CD14-positive monocyte (primary cell): ENCODE data around the gene INSR. TPM values are rescaled to one million over a fixed set of nuclear protein-coding genes. Genes with fewer than 3 reads are reported as not detected.

Source experiments
- DNase-seq, 3 donors: peaks; one replicate each; pipeline ENCODE4 v3.0.0-alpha.2; 2011 to 2022
- H2AFZ ChIP-seq: 2 replicates; pipeline ENCODE4 v1.6.0; 2012; ENCODE audit warnings: mild to moderate bottlenecking, low read depth, low read length, inconsistent platforms; ENCODE audit not compliant: insufficient read depth, poor library complexity, severe bottlenecking
- H3K27ac ChIP-seq, 2 donors: 1 replicate in 1 of 2; 2 replicates in 1 of 2; pipeline ENCODE4 v1.5.1; 2012 to 2013; ENCODE audit warnings: low read length in 2 of 2, control low read depth in 1 of 2, inconsistent platforms in 1 of 2, low read depth in 1 of 2, mild to moderate bottlenecking in 1 of 2
- H3K27me3 ChIP-seq, 2 donors: one replicate each; pipeline versions ENCODE4 v1.6.0 to v1.6.1; 2011 to 2013; ENCODE audit warnings: low read length in 2 of 2; ENCODE audit not compliant: control insufficient read depth in 2 of 2, insufficient read depth in 2 of 2
- H3K36me3 ChIP-seq, 2 donors: replicated peaks in 1 of 2; 1 replicate in 1 of 2; 2 replicates in 1 of 2; pipeline versions ENCODE4 v1.5.1 to v1.6.1; 2012 to 2013; ENCODE audit warnings: low read length in 2 of 2, control low read depth in 1 of 2, inconsistent platforms in 1 of 2, mild to moderate bottlenecking in 1 of 2; ENCODE audit not compliant: insufficient read depth in 2 of 2, control insufficient read depth in 1 of 2
- H3K4me1 ChIP-seq, 2 donors: 1 replicate in 1 of 2; 2 replicates in 1 of 2; pipeline versions ENCODE4 v1.5.1 to v1.6.1; 2012 to 2013; ENCODE audit warnings: low read length in 2 of 2, control low read depth in 1 of 2, inconsistent platforms in 1 of 2, mild to moderate bottlenecking in 1 of 2, moderate library complexity in 1 of 2; ENCODE audit not compliant: insufficient read depth in 2 of 2, control insufficient read depth in 1 of 2
- H3K4me2 ChIP-seq: replicated peaks from 2 replicates; pipeline ENCODE3; 2012; ENCODE audit warnings: low read length, moderate library complexity, mild to moderate bottlenecking; ENCODE audit not compliant: poor library complexity, severe bottlenecking; ENCODE audit errors: extremely low read depth
- H3K4me3 ChIP-seq, 3 experiments: fragments of 200-600 bp in 1 of 3; sonication (generic) in 1 of 3; replicated peaks in 1 of 3; 1 replicate in 2 of 3; 2 replicates in 1 of 3; pipeline ENCODE4 v1.5.1; 2011 to 2013; ENCODE audit warnings: low read length in 3 of 3, mild to moderate bottlenecking in 3 of 3, control low read depth in 2 of 3, low read depth in 2 of 3, inconsistent platforms in 1 of 3, moderate library complexity in 1 of 3
- H3K79me2 ChIP-seq: 2 replicates; pipeline ENCODE4 v1.6.0; 2012; ENCODE audit warnings: mild to moderate bottlenecking, control low read depth, inconsistent platforms, low read length, moderate library complexity; ENCODE audit not compliant: insufficient read depth
- H3K9ac ChIP-seq: 2 replicates; pipeline ENCODE4 v1.6.0; 2017; ENCODE audit warnings: low read length, mild to moderate bottlenecking; ENCODE audit not compliant: insufficient read depth, poor library complexity, severe bottlenecking
- H3K9me3 ChIP-seq, 2 donors: replicated peaks in 1 of 2; 1 replicate in 1 of 2; 2 replicates in 1 of 2; pipeline versions ENCODE4 v1.5.1 to v1.6.1; 2012 to 2013; ENCODE audit warnings: low read length in 2 of 2, control low read depth in 1 of 2; ENCODE audit not compliant: control insufficient read depth in 1 of 2, insufficient read depth in 1 of 2
- H4K20me1 ChIP-seq: 2 replicates; pipeline ENCODE4 v1.6.0; 2012; ENCODE audit warnings: mild to moderate bottlenecking, low read length, control low read depth, moderate library complexity; ENCODE audit not compliant: insufficient read depth
- H3K27ac Mint-ChIP-seq, 7 donors: one replicate each; pipeline ENCODE4 v1.8.0; 2020; ENCODE audit warnings: mild to moderate bottlenecking in 7 of 7, mixed read lengths in 7 of 7, moderate library complexity in 6 of 7, inconsistent platforms in 2 of 7
- H3K27me3 Mint-ChIP-seq, 3 donors: one replicate each; pipeline ENCODE4 v1.8.0; 2021 to 2022; ENCODE audit warnings: low read depth in 3 of 3, mild to moderate bottlenecking in 3 of 3, mixed read lengths in 3 of 3, moderate library complexity in 3 of 3, inconsistent platforms in 1 of 3
- H3K36me3 Mint-ChIP-seq, 2 donors: one replicate each; pipeline ENCODE4 v1.8.0; 2020; ENCODE audit warnings: mixed read lengths in 2 of 2, inconsistent platforms in 1 of 2, mild to moderate bottlenecking in 1 of 2
- H3K4me1 Mint-ChIP-seq: one replicate; pipeline ENCODE4 v1.8.0; 2020; ENCODE audit warnings: mild to moderate bottlenecking, mixed read lengths
- H3K4me3 Mint-ChIP-seq, 2 donors: one replicate each; pipeline ENCODE4 v1.8.0; 2020; ENCODE audit warnings: mild to moderate bottlenecking in 2 of 2, mixed read lengths in 2 of 2, moderate library complexity in 1 of 2
- H3K9me3 Mint-ChIP-seq, 7 donors: one replicate each; pipeline ENCODE4 v1.8.0; 2020 to 2022; ENCODE audit warnings: mixed read lengths in 7 of 7, mild to moderate bottlenecking in 6 of 7, moderate library complexity in 6 of 7, inconsistent platforms in 2 of 7
- WGBS: methylation state at CpG from one replicate; pipeline ENCODE4 v1.1.5; 2013; ENCODE audit warnings: missing lambda C conversion rate; ENCODE audit not compliant: insufficient coverage; 5-methylcytosine and 5-hydroxymethylcytosine counted together
- intact Hi-C, 2 donors: fragments of 100-400 bp; cut with micrococcal nuclease; formaldehyde crosslinking; loops; one replicate each; pipeline versions ENCODE4 v1.15.0 to v1.15.1; 2023
- polyA plus RNA-seq, 3 donors: library from polyadenylated mRNA; depleted of rRNA in 1 of 3; unstranded in 2 of 3; stranded (reverse) in 1 of 3; fragments of 300-500 nt in 2 of 3; fragments of >200 nt in 1 of 3; fragmentation: Illumina TruSeq in 2 of 3; gene quantifications; 1 replicate in 2 of 3; 2 replicates in 1 of 3; pipeline ENCODE4 v1.2.3, GENCODE V29; 2012 to 2021
- TF ChIP-seq, protein P1 (sequence below): fragments of 200-600 bp; IDR thresholded peaks from one replicate; pipeline ENCODE4 v1.8.0; 2022; ENCODE audit warnings: antibody characterized with exemption, mild to moderate bottlenecking

The INSR gene
- polyA plus RNA-seq, 3 donors: 2.9 to 12.4 (median 3.4) TPM

DNA sequence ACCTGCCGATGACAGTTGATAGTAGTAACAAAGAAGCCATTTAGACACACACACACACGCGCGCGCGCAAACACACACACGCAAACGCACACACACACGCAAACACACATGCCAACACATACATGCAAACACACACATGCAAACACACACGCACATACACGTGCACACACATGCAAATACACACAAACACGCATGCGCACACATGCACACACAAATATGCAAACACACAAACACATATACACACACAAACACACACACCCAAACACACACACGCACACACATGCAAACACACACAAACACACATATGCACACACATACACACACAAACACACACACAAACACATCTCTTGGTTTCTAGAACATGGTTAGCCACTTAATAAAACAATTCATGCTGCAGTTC lies 174.6 kb downstream of the INSR start:
- Histone ChIP-seq H3K27me3 (no peaks in the 10 kb centered on the region), H3K4me3 (no peak overlapping the region), H3K4me1 (no peaks in the 10 kb centered on the region), H3K36me3 (peaks cover 60 to 87% of the 10 kb centered on the region in 2 donors), H3K79me2 (no peaks in the 10 kb centered on the region), H2AFZ (no peak overlapping the region), H4K20me1 (no peaks in the 10 kb centered on the region), H3K27ac (no peak overlapping the region), H3K9ac (no peak overlapping the region), H3K9me3 (no peaks in the 10 kb centered on the region), H3K4me2 (no peak overlapping the region)
- no peak overlapping the region for H3K27ac Mint-ChIP-seq
- peaks cover 0 to 3% (median 0%) of the 10 kb centered on the region in 7 donors for H3K9me3 Mint-ChIP-seq
- WGBS: 92% methylated on average over 14 of the region's 14 CpGs
- intact Hi-C loops: no loop called here
- DNase-seq: no peak
- H3K4me1 Mint-ChIP-seq: no peaks in the 10 kb centered on the region
- H3K4me3 Mint-ChIP-seq: no peak overlapping the region
- TF ChIP-seq, protein P1, sequence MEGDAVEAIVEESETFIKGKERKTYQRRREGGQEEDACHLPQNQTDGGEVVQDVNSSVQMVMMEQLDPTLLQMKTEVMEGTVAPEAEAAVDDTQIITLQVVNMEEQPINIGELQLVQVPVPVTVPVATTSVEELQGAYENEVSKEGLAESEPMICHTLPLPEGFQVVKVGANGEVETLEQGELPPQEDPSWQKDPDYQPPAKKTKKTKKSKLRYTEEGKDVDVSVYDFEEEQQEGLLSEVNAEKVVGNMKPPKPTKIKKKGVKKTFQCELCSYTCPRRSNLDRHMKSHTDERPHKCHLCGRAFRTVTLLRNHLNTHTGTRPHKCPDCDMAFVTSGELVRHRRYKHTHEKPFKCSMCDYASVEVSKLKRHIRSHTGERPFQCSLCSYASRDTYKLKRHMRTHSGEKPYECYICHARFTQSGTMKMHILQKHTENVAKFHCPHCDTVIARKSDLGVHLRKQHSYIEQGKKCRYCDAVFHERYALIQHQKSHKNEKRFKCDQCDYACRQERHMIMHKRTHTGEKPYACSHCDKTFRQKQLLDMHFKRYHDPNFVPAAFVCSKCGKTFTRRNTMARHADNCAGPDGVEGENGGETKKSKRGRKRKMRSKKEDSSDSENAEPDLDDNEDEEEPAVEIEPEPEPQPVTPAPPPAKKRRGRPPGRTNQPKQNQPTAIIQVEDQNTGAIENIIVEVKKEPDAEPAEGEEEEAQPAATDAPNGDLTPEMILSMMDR: no peak
- no peaks in the 10 kb centered on the region for H3K27me3 Mint-ChIP-seq
- H3K36me3 Mint-ChIP-seq: peaks cover 70 to 88% of the 10 kb centered on the region in 2 donors

DNA sequence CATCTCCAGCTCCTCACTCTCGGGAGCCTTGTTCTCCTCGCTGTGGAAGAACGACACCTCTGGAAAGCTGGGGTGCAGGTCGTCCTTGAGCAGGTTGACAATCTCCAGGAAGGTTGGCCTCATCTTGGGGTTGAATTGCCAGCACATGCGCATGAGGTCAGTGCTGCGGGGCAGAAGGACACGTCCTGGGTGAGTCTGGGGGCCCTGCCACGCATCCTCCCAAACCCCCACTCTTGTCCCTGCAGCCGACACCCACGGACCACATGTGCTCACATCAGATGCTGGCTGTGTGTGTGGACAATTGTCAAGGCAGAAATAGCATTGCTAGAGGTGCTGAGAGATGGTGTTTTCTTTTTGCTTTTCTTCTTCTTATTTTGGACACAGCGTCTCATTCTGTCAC lies 177.0 kb downstream of the INSR start:
- no peak overlapping the region for H3K27ac Mint-ChIP-seq
- Histone ChIP-seq H3K79me2 (no peaks in the 10 kb centered on the region), H3K27me3 (no peaks in the 10 kb centered on the region), H3K9ac (no peak overlapping the region), H2AFZ (no peak overlapping the region), H3K4me1 (no peaks in the 10 kb centered on the region), H3K27ac (no peak overlapping the region), H4K20me1 (no peaks in the 10 kb centered on the region), H3K4me3 (no peak overlapping the region), H3K4me2 (no peak overlapping the region), H3K36me3 (peaks cover 53 to 71% of the 10 kb centered on the region in 2 donors), H3K9me3 (no peaks in the 10 kb centered on the region)
- WGBS: 96% methylated on average over 3 of the region's 11 CpGs
- TF ChIP-seq, protein P1: no peak
- intact Hi-C loops: no loop called here
- H3K4me3 Mint-ChIP-seq: no peak overlapping the region
- H3K9me3 Mint-ChIP-seq: peaks cover 0 to 8% (median 2%) of the 10 kb centered on the region in 7 donors
- H3K27me3 Mint-ChIP-seq: peaks cover 0 to 2% (median 0%) of the 10 kb centered on the region in 3 donors
- peaks cover 59 to 77% of the 10 kb centered on the region in 2 donors for H3K36me3 Mint-ChIP-seq
- DNase-seq: no peak
- H3K4me1 Mint-ChIP-seq: no peaks in the 10 kb centered on the region
